GM18870 (cell line): ENCODE results near the gene SCAMP1.
"Not testable (repeated sequence)": the region's sequence is repeated elsewhere in the genome, so short reads cannot be mapped to it uniquely, and the experiment has no call there.

Experiments used
- ATAC-seq: cut with Tn5 transposase; IDR thresholded peaks from one replicate; pipeline ENCODE4 v1.9.1; 2021; ENCODE audit warnings: moderate library complexity; ENCODE audit not compliant: unreplicated experiment

The SCAMP1 gene, protein sequence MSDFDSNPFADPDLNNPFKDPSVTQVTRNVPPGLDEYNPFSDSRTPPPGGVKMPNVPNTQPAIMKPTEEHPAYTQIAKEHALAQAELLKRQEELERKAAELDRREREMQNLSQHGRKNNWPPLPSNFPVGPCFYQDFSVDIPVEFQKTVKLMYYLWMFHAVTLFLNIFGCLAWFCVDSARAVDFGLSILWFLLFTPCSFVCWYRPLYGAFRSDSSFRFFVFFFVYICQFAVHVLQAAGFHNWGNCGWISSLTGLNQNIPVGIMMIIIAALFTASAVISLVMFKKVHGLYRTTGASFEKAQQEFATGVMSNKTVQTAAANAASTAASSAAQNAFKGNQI

GRCh38 chr5:78359831-78360673, at the start of gene SCAMP1:
TSS of gene SCAMP1 (plus strand) at chr5:78360617. CDS start at chr5:78360672, 55 bp downstream.
- ATAC-seq = peak; percentile 70

- ATAC-seq = no peak
Measured at GRCh38 chr5:78317515-78317914, 42.9 kb upstream of the SCAMP1 start.

GRCh38 chr5:78318337-78318736, 42.1 kb upstream of the SCAMP1 start:
- ATAC-seq = no peak

DNA sequence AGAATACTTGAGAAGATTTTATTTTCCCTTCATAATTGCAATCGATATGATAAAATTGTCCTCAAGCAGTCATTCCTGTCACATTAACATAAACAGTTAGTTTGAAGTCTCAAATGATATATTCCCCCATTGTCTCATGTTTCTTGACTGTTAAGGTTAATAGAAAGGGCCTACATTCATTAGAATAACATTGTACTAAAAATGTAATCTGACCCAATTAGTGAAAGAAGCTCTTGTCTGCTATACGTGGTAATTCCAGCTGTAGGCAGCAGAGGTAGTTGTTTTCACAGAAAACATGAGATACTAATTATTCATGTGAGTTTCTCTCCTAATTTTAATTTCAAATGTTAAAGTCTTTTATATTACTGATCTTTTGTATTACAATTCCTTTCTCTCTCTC, 40.0 kb upstream of the SCAMP1 start:
- no peak for ATAC-seq

DNA sequence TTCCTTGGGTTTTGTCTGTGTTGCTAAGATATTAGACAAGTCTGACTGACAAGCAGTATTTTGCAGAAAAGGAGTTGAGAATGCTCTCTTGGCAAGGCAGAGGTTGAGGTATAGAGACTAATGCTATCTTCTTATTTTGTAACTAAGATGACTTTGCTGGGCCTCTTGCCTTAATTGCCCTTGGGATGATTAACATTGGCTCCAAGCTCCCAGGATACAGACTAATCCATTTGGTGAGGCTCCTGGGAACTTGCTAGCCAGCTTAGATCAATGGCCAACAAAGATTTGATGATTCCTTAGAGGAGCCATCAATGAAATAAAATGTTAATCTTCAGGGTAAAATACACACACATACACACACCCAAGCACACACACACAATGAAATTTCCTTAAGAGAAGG, 37.2 kb upstream of the SCAMP1 start:
- ATAC-seq = no peak

- ATAC-seq = no peak
Measured at GRCh38 chr5:78326930-78327329, 33.5 kb upstream of the SCAMP1 start.

GRCh38 chr5:78327761-78328510, 32.5 kb upstream of the SCAMP1 start:
- no peak for ATAC-seq

DNA sequence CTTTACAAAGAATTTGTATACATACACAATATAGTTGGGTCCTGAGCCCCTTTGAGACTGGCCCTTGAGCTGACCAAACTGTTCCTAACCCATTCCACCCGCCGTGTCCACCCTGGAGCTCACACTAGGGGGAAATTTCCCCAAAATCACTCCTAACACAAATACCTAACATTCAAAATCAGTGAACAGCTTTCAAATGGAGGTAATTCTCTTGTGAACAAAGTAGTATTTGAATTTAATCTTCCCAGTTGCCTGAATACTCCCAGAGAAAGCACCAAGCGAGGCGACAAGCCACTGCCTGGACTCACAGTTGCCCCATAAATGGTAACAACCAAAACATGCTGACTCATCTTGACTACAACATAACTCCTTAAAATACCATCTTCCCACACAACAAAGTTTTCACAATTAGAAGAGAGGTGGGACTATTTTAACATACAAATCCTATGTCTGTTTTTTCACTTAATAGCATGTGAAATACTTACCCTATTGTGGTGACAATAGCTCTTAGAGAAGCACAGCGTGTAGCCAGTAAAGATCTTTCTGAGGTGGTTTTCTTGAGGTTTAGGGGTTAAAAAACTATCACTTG, 31.7 kb upstream of the SCAMP1 start:
- ATAC-seq = no peak

DNA sequence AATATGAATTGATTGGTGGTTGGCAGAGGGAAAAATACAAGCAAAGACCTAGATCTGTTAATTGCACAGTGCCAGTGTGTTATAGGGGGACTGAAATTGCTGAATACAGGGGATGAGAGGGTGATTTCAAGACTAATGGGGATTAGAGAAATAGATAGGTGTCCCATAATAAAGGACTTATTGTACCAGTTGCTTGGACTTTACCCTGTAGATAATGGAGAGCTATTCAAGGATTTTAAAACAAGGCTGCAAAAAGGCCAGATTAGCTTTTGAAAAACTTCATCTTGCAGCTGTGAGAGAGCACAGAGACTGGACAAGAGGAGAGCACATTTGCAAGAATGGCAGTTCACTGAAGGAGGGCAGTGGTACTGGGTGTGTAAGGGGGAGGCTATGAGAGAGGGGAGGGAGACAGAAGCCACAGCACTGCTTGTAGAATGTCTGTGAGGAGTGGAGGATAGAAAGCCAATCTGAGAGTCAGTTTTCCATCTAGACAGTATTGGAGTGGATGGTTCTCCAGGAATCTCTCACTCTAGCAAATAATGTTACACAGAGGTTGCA, 28.8 kb upstream of the SCAMP1 start:
- ATAC-seq = no peak

DNA sequence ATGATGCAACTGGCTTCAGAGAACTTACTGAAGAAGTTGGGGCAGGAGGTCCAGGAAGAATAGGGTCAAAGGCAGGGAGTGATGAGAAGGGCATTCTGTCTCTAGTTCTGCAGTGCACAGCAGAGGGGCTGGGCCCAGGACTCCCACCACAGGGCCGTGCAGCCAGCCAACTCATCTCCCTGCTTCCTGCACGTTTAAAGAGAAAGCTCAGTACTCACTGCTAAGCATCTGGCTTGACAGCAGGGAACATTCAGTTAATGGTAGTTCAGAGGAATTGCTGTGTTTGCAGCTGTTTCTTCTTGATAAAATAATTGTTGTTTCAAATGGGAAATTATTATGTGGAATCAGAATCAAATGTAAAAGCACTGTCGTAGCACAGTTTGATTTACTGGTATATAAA, 25.6 kb upstream of the SCAMP1 start:
- ATAC-seq = no peak

GRCh38 chr5:78335976-78336375, 24.4 kb upstream of the SCAMP1 start:
- ATAC-seq = no peak

DNA sequence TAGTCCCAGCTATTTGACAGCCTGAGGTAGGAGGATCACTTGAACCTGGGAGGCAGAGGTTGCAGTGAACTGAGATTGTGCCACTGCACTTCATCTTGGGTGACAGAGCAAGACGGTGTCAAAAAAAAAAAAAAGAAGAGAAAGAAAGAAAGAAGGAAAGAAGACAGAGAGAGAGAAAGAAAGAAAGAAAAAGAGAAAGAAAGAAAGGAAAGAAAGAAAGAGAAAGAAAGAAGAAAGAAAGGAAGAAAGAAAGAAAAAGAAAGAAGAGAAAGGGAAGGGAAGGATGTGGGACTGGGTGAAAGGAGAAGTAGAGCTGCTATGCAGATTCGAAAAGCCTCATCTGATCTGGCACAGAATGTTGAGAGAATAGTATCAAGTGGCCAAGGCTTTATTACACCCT, 23.7 kb upstream of the SCAMP1 start:
- no peak for ATAC-seq

DNA sequence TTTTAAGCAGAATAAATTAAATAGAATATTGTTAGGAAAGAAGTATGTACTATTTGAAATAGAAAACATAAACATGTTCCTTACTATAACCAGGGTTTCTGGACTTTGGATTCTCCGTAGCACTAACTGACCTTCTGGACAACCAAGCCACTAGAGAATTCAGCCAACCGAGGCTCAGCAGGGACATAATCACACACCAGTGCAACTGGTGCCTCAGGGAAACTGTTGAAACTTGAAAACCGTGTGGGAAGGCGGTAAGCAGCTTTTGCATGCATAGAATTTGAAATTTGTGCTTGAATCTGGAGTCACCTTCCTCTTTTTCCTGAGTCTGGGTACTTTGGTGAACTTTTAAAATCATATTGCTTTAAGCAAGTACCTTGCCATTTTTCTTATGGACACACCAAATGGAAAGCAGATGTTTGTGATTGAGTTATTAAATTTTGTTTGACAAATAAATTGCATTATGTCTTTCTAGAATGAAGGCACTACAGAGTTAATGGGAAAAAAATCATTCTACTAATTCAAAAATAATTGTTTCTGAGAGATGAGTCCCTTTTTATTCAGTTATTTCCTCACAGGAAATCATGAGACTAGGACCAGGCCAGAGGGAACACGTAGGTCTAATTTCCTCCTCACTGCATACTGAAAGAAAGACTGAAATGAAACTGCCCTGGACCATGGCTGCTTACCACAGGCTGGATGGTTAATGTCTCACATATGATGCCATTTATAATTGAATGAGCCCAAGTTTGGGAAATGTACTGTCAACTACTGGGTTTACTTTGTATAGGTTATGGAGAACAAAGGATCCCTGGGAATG, 20.6 kb upstream of the SCAMP1 start:
- no peak for ATAC-seq

- no peak for ATAC-seq
Measured at GRCh38 chr5:78341440-78341839, 19.0 kb upstream of the SCAMP1 start.

DNA sequence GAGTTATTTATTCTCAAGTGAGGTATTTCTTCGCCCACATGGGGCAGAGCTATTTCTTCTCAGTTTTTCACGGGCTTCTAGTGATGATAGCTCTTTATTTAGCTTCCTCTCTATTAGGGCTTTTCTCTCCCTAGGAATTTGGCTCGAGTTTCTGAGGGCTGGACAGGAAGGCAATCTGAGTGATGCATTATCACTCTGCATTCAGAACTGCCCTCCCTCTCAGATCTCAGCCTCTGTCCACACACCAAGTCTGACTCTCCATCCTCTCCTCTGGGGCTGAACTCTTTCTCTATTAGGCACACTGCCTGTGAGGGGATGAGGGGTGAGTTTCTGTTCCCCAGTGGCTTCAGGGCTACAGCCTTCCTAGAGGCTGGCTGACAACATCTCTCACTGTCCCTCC, 14.9 kb upstream of the SCAMP1 start:
- no peak for ATAC-seq

- ATAC-seq = no peak
Measured at GRCh38 chr5:78353520-78353919, 6.9 kb upstream of the SCAMP1 start.

GRCh38 chr5:78354066-78354670, 6.2 kb upstream of the SCAMP1 start:
- no peak for ATAC-seq

- ATAC-seq = no peak
Measured at GRCh38 chr5:78355561-78355960, 4.9 kb upstream of the SCAMP1 start.

GRCh38 chr5:78359455-78359830, 974 bp upstream of the SCAMP1 start:
- not testable (repeated sequence) for ATAC-seq

- no peak for ATAC-seq
Measured at GRCh38 chr5:78360674-78360923, 182 bp downstream of the SCAMP1 start.
